ENCODE measurements around the gene FUT4. TPM values are rescaled to one million over a fixed set of nuclear protein-coding genes. Genes with fewer than 3 reads are reported as not detected.
"Not testable (repeated sequence)": the region's sequence is repeated elsewhere in the genome, so short reads cannot be mapped to it uniquely, and the experiment has no call there.

The FUT4 gene
- total RNA-seq, 1 donor from 2014 or later, result 8.8 TPM

DNA sequence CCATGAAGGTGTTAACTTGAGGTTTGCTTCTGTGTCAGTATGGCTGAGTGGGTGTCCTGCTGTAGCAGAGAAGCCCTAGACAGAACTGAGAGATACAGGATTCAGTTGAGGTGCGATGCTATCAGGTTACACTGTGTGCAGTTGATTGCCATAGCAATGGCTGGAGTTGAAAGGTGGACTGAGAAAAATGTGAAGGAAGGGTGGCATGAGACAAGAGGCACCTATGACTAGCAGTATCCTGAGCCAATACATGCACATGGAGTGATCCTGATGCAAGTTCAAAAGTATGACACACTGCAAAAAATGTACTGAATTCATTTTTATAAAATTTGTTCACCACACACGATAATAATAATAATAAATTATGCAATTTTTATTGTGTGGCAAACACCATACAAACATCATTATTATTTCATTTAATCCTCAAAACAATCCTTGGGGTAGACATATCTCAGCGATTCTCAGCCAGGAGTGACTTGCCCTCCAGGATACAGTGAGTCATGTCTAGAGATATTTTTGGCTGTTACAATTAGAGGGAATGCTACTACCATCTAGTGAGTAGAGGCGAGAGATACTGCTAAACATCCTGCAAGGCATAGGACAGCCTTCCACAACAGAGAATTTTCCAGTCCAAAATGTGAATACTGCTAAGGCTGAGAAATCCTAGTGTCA lies 19.6 kb downstream of the FUT4 start:
- no peaks in the 10 kb centered on the region for H3K9me3 Mint-ChIP-seq
- intact Hi-C loops (cut with micrococcal nuclease), result no loop called here
- no peak overlapping the region for H3K27ac Mint-ChIP-seq
- H3K36me3 Mint-ChIP-seq (ENCODE audit: low read depth), result no peaks in the 10 kb centered on the region
- H3K4me1 Mint-ChIP-seq, result no peaks in the 10 kb centered on the region
- H3K4me3 Mint-ChIP-seq, result no peak overlapping the region
- no peaks in the 10 kb centered on the region for H3K27me3 Mint-ChIP-seq
- no peak for DNase-seq

DNA sequence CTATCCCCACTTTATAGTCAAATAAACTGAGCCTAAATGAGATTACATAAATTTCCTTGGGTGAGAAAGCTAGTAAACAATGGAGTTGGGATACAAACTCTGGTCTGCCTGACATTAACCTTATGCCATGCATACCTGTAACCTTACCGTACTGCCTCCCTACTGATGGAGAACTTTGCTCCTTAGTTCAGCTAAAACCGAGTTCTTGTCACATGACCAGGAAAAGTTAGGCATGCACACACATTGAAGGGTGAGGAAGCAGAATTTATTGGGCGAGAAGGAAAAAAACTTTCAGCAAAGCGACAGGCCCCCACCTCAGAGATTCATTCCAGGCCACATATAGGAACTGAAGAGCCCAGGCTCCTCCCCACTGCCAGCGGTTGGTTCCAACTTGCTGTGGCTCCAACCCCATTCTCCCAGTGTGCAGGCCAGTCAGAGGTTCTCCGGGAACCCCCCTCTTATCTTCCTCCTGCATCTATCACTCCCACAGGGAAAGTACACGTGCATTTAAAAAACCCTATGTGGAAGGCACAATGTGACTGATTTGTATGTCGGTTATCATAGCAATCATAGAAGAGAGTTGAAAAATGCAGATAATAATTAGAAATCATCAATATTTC lies 20.2 kb downstream of the FUT4 start:
- Mint-ChIP-seq H3K36me3 (ENCODE audit: low read depth) (no peaks in the 10 kb centered on the region), H3K4me3 (no peak overlapping the region), H3K4me1 (no peaks in the 10 kb centered on the region), H3K27ac (no peak overlapping the region), H3K9me3 (no peaks in the 10 kb centered on the region), H3K27me3 (no peaks in the 10 kb centered on the region)
- DNase-seq, result no peak
- intact Hi-C loops (cut with micrococcal nuclease), result no loop called here

GRCh38 chr11:94567181-94567670 lies 23.5 kb downstream of the FUT4 start, which contains the start of gene PIWIL4:
Gene PIWIL4 (plus strand): TSS chr11:94567368. CDS start chr11:94567519, 151 bp downstream.
- no peaks in the 10 kb centered on the region for H3K9me3 Mint-ChIP-seq
- intact Hi-C loops (cut with micrococcal nuclease), result no loop called here

DNA sequence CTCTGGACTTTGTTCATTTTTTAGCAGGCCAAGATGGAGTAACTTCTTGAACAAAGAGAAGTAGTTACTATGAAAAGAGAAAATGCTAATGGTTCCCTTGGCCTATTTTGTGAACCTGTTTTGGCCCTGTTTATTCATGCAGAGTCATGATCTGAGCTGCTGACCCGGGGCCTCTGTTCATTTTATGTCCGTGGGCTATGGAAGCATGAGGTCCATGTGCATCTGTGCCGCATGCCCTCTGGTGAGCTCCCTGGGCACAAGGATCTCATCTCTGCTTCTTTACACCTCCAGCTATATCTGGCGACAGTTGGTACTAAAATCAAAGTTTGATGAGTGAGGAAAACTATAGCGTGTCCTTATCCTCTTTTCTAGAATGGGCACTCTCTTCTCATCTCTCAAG lies 24.5 kb downstream of the FUT4 start:
- H3K4me1 Mint-ChIP-seq, result no peaks in the 10 kb centered on the region
- H3K9me3 Mint-ChIP-seq, result no peaks in the 10 kb centered on the region
- no peaks in the 10 kb centered on the region for H3K27me3 Mint-ChIP-seq
- intact Hi-C loops (cut with micrococcal nuclease), result no loop called here
- no peaks in the 10 kb centered on the region for H3K36me3 Mint-ChIP-seq (ENCODE audit: low read depth)
- no peak overlapping the region for H3K4me3 Mint-ChIP-seq
- H3K27ac Mint-ChIP-seq, result no peak overlapping the region
- DNase-seq, result no peak

More at GRCh38 chr11:94567181-94567670, 23.5 kb downstream of the FUT4 start, which contains the start of gene PIWIL4:
- no peak for DNase-seq
- H3K4me3 Mint-ChIP-seq, result no peak within 1 kb of the TSS
- no peaks in the 10 kb centered on the region for H3K27me3 Mint-ChIP-seq
- H3K27ac Mint-ChIP-seq, result no peak within 1 kb of the TSS
- H3K4me1 Mint-ChIP-seq, result no peaks in the 10 kb centered on the region
- no peaks in the 10 kb centered on the region for H3K36me3 Mint-ChIP-seq (ENCODE audit: low read depth)

DNA sequence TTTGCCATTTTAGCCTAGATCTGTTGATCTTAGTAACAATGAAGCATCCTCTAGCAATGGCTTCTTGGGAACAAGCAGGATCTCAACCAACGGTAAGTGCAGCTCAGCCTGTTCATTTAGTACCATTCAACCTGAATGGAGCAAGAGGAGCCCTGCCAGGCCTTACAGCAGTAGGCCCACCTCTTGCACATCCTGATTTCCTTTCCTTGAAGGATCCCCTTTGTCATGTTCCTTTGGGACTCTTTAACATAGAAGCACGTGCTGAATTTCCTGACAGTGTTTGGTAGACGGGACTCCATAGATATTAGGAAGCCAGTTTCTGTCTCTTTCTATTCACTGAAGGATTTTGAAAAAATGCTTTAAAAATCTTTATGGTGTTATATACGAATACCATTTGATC lies 25.0 kb downstream of the FUT4 start:
- Mint-ChIP-seq H3K9me3 (no peaks in the 10 kb centered on the region), H3K36me3 (ENCODE audit: low read depth) (no peaks in the 10 kb centered on the region), H3K4me3 (no peak overlapping the region), H3K27ac (no peak overlapping the region), H3K4me1 (no peaks in the 10 kb centered on the region), H3K27me3 (no peaks in the 10 kb centered on the region)
- no peak for DNase-seq
- intact Hi-C loops (cut with micrococcal nuclease), result no loop called here

DNA sequence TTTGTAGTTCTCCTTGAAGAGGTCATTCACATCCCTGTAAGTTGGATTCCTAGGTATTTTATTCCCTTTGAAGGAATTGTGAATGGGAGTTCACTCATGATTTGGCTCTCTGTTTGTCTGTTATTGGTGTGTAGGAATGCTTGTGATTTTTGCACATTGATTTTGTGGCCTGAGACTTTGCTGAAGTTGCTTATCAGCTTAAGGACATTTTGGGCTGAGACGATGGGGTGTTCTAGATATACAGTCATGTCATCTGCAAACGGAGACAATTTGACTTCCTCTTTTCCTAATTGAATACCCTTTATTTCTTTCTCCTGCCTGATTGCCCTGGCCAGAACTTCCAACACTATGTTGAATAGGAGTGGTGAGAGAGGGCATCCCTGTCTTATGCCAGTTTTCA lies 29.3 kb downstream of the FUT4 start:
- H3K27me3 Mint-ChIP-seq; intact Hi-C loops (cut with micrococcal nuclease); DNase-seq; H3K4me1 Mint-ChIP-seq; H3K27ac Mint-ChIP-seq; H3K36me3 Mint-ChIP-seq (ENCODE audit: low read depth); H3K9me3 Mint-ChIP-seq; H3K4me3 Mint-ChIP-seq: not testable (repeated sequence)

DNA sequence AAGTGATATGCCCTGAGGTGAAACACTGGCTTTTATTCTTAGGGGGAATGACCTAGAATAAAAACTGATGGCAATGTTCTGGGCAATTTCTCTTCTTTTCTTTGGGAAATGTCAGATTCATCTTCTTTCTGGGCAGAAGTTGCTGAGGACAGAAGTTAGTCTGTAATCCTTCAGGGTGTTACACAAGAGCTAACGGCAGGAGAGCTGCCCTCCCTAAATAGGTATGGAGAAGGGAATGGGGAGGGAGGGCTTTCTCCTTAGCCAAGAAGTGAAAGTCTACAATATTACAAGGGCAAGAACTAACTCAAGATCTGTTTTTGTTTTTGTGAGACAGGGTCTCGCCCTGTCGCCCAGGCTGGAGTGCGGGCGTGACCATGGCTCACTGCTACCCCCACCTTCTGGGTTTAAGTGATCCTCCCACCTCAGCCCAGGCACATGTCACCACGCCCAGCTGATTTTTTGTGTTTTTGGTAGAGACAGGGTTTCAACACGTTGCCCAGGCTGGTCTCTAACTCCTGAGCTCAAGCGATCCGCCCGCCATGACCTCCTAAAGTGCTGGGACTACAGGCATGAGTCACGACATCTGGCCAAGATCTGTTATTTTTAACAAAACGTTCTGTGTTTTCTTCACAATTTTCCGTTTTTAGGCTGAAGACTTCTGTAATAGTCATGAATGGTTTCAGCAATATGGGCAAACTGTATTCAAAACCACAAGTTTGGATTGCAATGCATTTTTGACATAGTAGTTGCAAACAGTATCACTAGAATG lies 30.7 kb downstream of the FUT4 start:
- Mint-ChIP-seq H3K27ac (no peak overlapping the region), H3K36me3 (ENCODE audit: low read depth) (no peaks in the 10 kb centered on the region), H3K27me3 (peaks cover 3% of the 10 kb centered on the region), H3K9me3 (no peaks in the 10 kb centered on the region), H3K4me3 (no peak overlapping the region), H3K4me1 (no peaks in the 10 kb centered on the region)
- no peak for DNase-seq
- intact Hi-C loops (cut with micrococcal nuclease), result no loop called here

DNA sequence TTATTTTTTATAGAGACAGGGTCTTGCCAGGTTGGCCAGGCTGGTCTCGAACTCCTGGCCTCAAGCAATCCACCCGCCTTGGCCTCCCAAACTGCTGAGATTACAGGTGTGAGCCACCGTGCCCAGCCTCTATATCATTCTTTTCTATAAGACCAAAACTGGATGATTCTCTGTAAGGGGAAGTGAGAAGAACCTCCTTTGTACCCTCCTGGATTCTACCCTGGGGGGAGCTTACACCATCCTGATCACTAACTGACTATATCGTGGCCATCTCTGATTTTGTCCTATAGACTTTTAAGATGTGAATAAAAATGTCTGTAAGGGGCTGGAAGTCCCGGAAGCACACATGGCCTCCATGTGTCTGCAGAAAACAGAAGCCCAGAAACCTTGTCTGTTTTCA lies 32.6 kb downstream of the FUT4 start:
- intact Hi-C loops (cut with micrococcal nuclease), result no loop called here
- Mint-ChIP-seq H3K4me1 (no peaks in the 10 kb centered on the region), H3K36me3 (ENCODE audit: low read depth) (no peaks in the 10 kb centered on the region), H3K27ac (no peak overlapping the region), H3K9me3 (no peaks in the 10 kb centered on the region), H3K4me3 (no peak overlapping the region), H3K27me3 (peaks cover 3% of the 10 kb centered on the region)
- DNase-seq, result no peak

DNA sequence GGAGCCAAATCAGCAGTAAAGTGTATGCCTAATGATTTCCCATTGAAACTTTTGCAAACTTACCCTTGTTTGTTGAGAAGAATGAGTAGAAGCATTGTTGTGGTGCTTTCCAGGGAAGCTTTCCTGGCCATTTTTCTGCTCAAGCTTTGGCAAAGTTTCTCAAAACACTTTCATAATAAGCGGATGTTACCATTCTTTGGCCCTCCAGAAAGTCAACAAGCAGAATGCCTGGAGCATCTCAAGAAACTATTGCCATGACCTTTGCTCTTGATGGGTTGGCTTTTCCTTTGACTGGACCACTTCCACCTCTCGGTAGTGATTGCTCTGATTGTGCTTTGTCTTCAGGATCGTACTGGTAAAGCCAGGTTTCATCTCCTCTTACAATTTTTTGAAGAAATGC lies 34.1 kb downstream of the FUT4 start:
- Mint-ChIP-seq H3K4me1 (no peaks in the 10 kb centered on the region), H3K36me3 (ENCODE audit: low read depth) (no peaks in the 10 kb centered on the region), H3K27ac (no peak overlapping the region), H3K9me3 (no peaks in the 10 kb centered on the region), H3K27me3 (peaks cover 3% of the 10 kb centered on the region), H3K4me3 (no peak overlapping the region)
- DNase-seq, result no peak
- intact Hi-C loops (cut with micrococcal nuclease), result no loop called here

DNA sequence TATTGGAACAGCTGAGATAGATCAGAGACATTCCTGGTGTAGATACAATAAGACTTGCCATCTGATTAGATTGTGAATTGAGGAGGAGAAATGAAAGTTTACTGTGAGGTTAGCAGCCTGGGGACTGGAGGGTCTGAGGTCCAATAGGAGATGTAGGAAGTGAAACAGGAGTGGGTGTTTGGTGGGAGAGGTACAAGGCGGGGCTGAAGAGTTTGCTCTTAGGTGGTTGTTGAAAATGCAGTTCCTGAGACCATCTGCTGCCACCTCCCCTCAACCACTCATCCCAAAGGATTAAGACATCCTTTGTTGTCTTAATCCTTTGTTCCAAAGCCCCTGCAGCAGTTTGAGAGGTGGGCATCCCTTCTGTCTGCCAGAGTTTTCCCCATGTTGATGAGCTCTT lies 38.2 kb downstream of the FUT4 start:
- Mint-ChIP-seq H3K36me3 (ENCODE audit: low read depth) (no peaks in the 10 kb centered on the region), H3K4me3 (no peak overlapping the region), H3K9me3 (no peaks in the 10 kb centered on the region), H3K27me3 (no peaks in the 10 kb centered on the region), H3K4me1 (peaks cover 2% of the 10 kb centered on the region), H3K27ac (no peak overlapping the region)
- no peak for DNase-seq
- intact Hi-C loops (cut with micrococcal nuclease), result no loop called here

DNA sequence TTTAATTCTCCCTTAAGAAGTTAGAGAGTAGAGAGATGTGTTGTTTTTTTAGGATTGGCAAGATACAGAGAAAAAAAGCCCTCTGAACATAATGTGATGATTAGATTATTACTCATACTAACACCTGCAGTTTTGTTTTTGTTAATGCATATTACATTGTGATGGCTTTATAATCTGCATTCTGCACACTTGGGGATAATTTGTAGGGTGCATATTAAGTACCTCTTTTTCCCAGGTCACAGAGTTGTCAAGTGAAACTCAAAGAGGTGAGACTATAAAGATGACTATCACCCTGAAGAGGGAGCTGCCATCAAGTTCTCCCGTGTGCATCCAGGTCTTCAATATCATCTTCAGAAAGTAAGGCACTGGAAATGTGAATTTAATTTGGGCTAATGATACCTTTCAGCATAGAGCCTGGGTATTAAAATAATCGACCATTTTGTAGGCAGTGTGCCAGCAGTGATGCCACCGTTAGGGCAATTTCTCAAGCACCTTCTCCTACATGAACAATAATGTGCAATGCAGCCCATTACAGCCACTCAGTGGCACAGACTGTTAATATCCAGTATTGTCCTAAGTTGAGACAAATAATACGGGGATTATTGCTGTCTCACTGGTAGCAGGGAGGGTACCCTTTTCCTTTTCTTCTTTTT lies 39.6 kb downstream of the FUT4 start:
- H3K4me1 Mint-ChIP-seq, result peaks cover 2% of the 10 kb centered on the region
- no peaks in the 10 kb centered on the region for H3K36me3 Mint-ChIP-seq (ENCODE audit: low read depth)
- no peaks in the 10 kb centered on the region for H3K27me3 Mint-ChIP-seq
- no peak for DNase-seq
- H3K9me3 Mint-ChIP-seq, result no peaks in the 10 kb centered on the region
- intact Hi-C loops (cut with micrococcal nuclease), result no loop called here
- no peak overlapping the region for H3K4me3 Mint-ChIP-seq
- H3K27ac Mint-ChIP-seq, result no peak overlapping the region

DNA sequence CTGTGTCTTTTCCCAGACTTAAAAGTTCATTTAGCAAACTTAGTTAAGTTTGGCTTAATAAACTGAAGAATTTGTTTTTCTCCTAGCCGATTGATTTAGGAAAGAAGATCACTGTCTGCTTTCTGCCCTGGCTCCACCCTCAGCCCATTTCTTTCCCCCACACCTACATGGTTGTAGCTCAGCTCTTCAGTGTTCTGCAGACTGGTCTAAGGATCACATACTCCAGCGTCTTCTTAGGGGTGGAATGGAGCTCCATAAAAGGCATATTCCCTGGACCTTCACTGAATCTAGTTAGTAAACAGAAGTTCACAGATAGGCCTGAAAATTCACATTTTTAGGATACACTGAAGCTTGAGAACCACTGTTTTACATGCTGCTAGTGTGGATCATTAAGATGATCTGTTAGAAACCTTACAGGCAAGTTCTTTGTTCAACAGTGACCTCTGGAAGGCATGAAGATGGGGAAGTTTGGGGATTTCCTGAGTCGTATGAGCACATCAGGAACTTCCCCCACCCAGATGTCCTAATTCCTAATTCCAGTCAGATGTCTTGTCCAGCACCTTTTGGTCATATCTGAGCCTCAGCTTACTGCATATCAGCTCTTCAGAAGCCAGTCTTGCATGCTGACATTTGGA lies 40.3 kb downstream of the FUT4 start:
- intact Hi-C loops (cut with micrococcal nuclease), result no loop called here
- no peak overlapping the region for H3K27ac Mint-ChIP-seq

DNA sequence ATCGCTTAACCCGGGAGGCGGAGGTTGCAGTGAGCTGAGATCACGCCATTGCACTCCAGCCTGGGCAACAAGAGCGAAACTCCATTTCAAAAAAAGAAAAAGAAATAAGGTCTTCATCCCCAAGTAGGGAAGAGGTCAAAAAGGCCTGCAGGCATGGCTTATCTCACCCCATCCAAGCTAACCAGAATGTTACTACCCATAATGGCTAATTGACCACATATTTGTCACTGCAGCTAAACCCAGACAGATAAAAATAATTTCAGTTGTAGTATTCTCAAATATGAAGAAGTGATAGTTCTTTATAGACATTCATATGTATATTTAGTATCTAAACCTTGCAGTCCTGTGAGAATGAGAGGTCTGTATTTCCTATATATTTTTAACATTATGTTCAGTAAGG lies 41.3 kb downstream of the FUT4 start:
- H3K27ac Mint-ChIP-seq, result no peak overlapping the region
- H3K4me1 Mint-ChIP-seq, result peaks cover 2% of the 10 kb centered on the region
- H3K27me3 Mint-ChIP-seq, result no peaks in the 10 kb centered on the region
- no peak for DNase-seq
- H3K9me3 Mint-ChIP-seq, result no peaks in the 10 kb centered on the region
- H3K36me3 Mint-ChIP-seq (ENCODE audit: low read depth), result no peaks in the 10 kb centered on the region
- intact Hi-C loops (cut with micrococcal nuclease), result no loop called here
- H3K4me3 Mint-ChIP-seq, result no peak overlapping the region

More for the DNA sequence above, 40.3 kb downstream of the FUT4 start:
- Mint-ChIP-seq H3K4me1 (peaks cover 2% of the 10 kb centered on the region), H3K9me3 (no peaks in the 10 kb centered on the region), H3K36me3 (ENCODE audit: low read depth) (no peaks in the 10 kb centered on the region), H3K4me3 (no peak overlapping the region), H3K27me3 (no peaks in the 10 kb centered on the region)
- no peak for DNase-seq

All from activated CD4-positive, alpha-beta T cell treated with anti-CD3 and anti-CD28 coated beads, Interleukin-2, amount 10 ng/mL, durations not matched to agents 24 days and 14 days (primary cell).